Measurements from ENCODE around the gene CACNB3.
"Not testable (repeated sequence)": the region's sequence is repeated elsewhere in the genome, so short reads cannot be mapped to it uniquely, and the experiment has no call there.

The CACNB3 gene

DNA sequence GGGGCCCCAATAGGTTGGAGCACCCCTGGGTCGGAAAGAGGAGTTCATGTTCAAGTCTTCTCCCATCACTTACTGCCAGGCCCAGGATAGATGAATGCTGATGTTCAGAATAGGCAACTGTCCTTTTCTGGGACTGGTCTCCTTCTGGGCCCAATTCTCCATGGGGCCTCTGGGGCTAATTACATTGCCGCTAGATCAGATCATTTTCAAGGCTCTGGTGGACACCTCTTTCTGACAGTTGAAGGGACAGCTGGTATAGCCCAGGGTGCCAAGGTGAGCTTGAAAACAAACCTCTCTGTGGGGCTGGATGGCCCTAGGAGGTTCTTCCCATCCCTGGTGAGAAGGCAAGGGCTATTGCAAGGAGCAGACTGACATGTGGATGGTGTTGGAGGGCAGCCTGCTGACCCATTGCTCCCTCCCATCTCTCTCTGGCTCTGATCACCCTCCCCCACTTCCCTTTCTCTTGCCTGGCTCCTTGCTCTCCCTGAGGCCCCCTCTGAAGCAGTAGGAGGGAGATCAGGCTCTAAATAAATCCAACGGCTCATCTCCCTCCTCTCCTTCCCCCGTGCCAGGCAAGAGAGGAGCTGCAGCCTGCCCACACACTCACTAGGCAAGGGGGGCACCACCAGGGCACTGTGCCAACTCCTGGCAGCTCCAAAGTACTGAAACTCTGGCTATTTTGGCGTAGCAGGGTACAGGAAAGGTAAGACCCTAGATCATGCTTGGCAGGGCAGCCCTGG, 1.9 kb downstream of the CACNB3 start:
- DNase-seq: no peak

DNA sequence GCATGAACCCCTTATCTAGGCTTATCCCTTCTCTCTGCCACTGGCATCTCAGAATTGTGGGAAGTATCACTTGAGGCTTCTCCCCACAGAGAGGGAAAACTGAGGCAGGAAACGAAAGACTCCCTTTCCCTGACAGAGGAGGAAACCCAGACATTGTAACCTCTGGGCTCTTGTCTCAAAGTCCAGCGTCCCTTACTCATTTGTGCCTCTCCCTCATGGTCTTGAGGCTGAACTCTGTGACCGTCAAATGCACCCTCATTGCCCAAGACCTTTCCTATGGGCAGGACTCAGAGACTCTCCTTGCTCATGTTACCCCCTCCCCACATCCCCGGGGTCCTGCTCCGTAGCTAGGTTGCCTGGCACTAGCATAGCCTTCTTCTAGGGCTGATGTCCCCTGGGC, 3.8 kb downstream of the CACNB3 start:
- DNase-seq: no peak

DNA sequence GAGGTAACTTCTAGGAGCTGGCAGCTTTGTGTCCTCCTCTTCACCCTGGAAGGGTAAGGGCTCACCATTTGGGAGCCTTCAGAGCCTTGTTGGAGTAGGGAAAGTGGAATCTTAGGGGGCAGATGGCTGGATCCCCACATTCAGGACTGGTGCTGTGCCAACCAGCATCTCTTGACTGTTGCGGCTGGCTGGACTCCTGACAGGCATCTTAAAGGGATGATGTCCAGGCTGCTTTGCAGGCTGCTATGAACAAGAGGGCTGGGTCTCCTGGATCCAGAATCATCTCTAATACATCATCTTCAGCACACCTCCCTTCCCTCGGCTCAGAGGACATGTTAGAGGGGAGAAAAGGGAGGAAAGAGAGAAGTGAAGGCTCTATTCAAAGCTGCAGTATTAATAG, 4.4 kb downstream of the CACNB3 start:
- DNase-seq: no peak

DNA sequence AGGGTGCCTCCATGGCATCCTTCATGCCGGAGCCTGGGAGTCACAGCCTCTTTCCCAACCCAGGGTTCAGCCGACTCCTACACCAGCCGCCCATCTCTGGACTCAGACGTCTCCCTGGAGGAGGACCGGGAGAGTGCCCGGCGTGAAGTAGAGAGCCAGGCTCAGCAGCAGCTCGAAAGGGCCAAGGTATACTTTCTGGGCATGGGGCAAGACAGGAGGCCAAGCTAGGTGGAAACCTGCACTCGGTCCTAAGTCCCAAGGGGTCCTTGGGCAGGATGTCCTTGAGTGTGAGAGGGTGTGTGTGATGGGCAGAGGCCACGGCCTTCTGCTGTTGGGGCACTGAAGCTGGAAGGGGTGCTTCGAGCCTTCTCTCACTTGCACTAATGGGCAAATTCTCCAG, 5.0 kb downstream of the CACNB3 start:
- no peak for DNase-seq

DNA sequence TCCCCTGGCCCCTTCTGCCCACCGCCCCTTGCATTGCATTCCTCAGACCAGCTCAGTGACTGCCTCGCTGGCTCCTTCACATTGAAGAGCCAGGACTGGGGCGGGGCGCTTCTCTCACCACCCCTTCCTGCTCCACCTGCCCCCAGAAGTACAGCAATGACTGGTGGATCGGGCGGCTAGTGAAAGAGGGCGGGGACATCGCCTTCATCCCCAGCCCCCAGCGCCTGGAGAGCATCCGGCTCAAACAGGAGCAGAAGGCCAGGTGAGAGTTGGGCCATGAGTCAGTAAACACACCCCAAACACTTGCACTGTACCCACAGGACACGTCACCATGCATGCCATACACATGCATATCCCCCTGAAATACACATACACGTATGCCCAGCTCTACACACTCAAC, 5.8 kb downstream of the CACNB3 start:
- no peak for DNase-seq

DNA sequence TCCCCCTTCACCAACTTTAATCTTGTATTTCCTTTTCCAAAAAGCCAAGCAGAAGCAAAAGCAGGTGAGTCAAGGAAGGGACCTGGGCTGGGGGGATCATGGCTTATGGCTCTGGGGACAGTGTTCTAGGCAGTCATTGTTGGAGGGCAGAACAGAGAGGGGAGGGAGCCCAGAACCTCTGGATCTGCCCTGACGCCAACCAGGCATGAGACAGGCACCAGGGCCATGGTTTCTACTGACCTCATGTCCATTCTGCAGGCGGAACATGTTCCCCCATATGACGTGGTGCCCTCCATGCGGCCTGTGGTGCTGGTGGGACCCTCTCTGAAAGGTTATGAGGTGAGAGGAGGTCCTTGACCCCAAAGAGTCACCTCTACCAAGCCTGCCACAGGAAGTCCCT, 6.6 kb downstream of the CACNB3 start:
- no peak for DNase-seq

DNA sequence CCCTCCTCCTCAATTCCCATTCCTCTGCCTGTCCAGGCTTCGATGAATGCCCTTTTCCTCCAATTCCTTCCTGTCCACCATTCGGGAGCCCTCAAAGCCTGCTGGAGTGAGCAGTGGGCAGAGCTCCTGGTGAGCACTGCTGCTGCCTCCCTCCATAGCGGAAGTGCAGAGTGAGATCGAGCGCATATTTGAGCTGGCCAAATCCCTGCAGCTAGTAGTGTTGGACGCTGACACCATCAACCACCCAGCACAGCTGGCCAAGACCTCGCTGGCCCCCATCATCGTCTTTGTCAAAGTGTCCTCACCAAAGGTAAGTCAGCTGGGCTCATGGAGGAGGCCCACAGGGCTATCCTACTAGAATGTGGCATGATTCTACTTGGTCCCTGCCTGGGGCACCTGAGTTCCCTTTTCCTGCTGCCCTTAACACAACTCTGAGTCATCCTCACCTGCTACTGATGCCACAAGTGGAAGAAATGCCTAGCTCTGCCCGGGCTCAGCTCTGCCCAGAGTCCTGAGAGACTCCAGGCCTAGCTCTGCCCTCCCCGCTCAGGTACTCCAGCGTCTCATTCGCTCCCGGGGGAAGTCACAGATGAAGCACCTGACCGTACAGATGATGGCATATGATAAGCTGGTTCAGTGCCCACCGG, 8.0 kb downstream of the CACNB3 start:
- no peak for DNase-seq

DNA sequence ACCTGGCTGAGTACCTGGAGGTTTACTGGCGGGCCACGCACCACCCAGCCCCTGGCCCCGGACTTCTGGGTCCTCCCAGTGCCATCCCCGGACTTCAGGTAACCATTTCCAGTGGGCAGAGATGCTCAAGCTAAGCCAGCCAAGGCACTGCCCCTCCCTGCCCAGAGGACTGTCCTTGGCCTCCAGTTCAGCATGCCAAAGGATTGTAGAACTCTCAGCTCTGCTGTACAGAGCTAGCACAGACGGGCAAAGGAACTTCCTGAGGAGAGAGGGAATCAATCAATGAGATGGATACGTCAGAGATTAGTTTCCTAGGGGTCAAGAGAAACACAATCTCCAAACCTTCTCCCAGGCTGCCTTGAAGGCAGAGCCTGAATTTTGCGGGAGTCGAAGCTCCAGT, 8.7 kb downstream of the CACNB3 start:
- no peak for DNase-seq

DNA sequence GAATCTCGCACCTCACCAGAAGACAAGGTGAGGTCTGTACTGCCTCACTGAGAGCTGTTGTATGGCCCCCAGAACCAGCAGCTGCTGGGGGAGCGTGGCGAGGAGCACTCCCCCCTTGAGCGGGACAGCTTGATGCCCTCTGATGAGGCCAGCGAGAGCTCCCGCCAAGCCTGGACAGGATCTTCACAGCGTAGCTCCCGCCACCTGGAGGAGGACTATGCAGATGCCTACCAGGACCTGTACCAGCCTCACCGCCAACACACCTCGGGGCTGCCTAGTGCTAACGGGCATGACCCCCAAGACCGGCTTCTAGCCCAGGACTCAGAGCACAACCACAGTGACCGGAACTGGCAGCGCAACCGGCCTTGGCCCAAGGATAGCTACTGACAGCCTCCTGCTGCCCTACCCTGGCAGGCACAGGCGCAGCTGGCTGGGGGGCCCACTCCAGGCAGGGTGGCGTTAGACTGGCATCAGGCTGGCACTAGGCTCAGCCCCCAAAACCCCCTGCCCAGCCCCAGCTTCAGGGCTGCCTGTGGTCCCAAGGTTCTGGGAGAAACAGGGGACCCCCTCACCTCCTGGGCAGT, 9.3 kb downstream of the CACNB3 start:
- DNase-seq: no peak

DNA sequence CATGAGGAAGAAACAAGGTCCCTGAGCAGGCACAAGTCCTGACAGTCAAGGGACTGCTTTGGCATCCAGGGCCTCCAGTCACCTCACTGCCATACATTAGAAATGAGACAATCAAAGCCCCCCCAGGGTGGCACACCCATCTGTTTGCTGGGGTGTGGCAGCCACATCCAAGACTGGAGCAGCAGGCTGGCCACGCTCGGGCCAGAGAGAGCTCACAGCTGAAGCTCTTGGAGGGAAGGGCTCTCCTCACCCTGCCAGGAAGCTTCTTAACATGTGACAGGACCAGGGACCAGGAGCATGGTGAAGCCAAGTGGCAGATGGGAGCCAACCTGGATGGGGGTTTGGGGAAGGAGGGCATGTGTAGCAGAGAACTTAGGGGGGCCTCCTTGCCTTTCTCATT, 10.0 kb downstream of the CACNB3 start:
- no peak for DNase-seq

DNA sequence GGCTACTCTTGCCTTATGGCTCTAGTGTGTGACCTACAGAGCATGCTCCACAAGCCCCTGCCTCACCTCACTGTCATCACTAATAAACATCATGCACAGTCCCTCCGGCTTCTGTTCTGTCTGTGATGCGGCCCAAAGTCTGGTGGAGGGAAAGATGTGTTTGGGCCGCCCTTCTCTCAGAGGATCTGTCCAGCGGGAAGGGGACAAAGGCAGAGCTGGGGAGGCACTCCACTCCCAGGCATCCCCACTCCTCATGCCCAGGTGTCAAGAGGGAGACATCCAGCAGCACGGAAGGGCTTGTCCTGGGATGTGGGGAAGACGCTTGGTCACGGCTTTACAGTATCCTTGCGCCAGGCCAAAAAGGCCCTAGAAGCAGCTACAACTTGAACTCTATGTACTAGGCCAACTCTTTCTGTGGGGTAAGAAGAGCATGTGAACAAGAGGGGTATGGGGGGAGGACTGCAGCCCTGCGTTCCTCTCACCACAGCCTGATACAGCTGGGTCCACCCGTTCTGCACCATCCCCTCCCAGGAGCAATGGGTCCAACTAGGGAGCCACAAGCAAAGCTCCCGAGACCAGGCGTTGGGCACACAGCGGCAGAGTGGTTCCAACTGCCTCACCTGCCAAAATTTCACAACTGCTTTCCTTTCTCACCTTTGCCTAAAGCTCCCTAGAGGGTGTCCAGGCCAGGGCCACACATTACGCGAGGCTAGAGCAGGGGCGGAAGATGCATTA, 10.7 kb downstream of the CACNB3 start:
- DNase-seq: no peak

DNA sequence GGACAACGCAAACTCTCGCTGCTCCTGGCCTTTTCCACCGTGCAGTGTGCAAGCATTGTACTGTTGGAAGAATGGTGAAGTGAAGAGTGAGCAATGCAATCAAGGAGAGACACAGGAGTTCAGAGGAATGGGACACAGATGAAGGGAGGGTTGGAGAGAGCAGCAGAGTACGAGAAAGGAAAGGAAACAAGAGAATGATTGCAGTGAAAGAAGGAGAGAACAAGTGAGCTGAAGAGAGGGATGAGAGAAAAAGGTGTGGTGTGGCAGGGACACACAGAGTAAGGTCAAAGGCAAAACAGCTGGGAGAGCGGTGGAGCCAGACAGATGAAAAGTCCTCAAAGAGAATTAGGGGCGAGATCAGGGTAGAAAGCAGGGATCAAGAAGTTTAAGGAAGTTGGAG, 13.0 kb downstream of the CACNB3 start:
- DNase-seq: no peak

DNA sequence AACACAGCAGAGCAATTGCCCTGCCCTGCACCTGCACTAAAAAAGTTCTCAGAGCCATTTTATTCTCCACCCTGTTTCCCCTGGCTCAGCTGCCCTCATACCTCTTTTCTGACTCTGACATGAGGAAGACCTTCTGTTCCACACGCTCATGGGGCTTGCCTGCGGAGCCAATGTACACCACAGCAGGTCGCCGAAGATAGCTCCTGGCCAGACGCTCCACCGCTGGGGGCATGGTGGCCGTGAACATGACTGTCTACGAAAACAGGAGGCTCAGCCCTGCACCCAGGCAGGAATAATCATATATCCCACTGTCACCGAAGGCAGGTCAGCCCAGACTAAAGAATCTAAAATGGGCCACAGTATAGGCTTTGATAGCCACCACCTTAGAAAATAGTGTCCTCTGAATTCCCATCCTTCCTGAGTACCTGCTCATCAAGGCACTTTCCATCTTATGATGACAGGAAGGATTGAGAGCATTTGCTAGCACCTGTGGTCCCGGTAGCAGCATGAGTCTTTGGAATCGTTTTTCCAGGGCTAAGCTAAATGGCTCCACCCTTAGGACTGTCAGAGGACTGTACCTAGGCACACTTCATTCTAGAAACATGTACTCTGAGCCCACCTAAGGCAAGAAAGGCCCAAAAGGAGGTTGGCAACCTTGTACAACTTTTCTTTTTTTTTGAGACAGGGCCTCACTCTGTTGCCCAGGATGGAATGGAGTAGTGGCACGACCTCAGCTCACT, 14.2 kb downstream of the CACNB3 start:
- DNase-seq: no peak

DNA sequence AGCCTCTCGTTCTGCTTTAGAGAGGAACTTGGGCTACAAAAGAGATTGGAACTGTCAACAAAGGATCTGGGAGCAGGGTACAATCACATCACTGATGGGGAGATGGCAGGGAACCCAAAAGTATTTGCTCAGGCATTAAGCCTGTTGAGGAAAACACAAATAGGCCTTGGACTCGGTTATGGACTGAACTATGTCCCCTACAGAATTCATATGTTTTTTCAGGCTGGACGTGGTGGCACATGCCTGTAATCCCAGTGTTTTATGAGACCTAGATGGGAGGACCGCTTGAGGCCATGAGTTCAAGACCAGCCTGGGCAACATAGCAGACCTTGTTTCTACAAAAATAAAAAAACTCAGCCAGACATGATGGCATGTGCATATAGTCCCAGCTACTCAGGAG, 19.8 kb downstream of the CACNB3 start:
- DNase-seq: no peak

DNA sequence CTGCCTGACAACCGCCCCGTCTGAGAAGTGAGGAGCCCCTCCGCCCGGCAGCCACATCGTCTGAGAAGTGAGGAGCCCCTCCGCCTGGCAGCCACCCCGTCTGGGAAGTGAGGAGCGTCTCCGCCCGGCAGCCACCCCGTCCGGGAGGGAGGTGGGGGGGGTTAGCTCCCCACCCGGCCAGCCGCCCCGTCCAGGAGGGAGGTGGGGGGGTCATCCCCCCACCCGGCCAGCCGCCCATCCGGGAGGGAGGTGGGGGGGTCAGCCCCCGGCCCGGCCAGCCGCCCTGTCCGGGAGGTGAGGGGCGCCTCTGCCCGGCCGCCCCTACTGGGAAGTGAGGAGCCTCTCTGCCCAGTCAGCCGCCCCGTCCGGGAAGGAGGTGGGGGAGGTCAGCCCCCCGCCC, 23.7 kb downstream of the CACNB3 start:
- DNase-seq: not testable (repeated sequence)

DNA sequence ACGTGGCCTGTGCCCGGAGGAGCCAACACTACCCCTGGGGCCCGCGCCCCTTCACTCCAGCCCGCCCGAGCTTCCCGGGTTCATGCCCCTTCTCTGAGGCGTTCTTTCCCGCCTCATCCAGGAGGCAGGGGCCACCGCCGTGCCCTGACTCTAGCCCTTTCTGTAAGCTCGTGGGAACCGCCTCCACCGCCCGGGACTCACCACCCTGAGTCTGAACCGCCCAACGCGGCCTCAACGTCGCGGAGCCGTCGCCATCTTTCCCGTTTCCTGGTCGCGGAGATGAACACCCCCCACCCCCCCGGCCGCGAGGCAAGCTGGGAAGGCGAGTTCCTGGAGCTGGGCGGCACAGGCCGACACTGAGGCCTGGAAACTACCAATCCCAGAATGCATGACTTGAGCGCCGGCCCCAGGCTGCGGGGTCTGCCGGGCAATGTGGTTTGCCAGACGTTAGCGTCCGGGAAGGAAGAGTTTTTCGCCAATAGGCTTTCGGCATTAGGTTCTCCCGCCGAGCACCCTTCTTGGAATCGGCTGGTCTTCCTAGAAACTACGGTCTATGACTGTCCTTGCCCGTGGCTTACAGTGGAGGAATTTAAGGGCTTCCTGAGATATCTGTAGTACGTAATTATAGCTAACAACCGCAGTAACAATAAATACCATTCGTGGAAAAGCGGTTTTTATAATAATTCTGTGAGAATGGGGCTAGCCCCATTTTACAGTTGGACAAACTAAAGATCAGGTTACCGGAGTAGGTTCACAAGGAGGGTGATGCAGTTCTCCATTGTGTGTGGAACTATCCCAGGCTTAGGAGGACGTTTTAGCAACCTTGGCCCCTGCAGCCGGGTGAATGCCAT, 33.8 kb downstream of the CACNB3 start, which contains the start of gene DDX23:
Gene DDX23, minus strand, starts transcription at position 281 of the 851 bp plus-strand sequence. CDS start 6,381 bp downstream, outside the sequence.
- DNase-seq: peak; percentile 97 to 98

DNA sequence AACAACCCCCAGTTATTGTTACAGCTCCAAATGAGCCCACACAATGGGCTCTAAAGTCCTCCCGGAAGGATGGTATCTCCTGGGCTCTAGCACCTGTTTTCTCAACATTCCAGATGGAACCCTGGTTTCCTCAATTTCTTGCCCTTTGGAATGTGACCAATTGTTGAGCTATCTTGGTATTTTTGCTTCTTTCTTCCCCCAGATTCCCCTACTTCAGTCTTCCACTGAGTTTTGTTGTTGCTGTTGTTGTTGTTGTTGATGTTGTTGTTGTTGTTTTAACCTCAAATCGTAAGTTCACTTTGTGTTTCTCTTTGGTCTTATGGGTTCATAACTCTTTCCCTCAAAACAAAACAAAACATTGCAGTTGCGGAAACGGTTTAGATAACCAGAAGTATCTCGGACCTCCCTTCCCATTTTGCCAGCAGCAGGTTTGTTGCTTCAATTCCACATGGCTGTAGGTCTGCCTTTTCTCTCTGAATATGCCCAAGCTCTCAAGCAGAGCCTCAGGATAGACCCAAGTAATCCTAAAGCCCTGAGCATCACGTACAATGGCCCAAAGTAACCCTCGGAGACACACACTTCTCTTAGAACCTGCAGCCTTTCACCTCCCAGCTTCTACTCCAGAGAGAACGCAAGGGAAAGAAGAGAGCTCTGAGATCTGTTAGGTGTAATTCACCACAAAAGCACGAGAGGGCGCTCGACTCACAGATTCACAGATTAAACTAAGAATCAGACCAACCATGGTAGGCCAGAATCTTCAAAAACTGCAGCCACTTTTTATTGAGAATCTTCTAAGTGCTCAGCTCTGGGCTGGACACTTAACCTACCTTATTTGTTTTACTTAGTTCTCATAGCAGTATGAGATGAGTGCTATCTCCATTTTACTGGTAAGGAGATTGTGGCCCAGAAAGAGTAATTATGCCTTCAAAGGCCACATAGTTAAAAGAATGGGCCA, 34.7 kb downstream of the CACNB3 start:
- peak; percentile 83 to 88 for DNase-seq

DNA sequence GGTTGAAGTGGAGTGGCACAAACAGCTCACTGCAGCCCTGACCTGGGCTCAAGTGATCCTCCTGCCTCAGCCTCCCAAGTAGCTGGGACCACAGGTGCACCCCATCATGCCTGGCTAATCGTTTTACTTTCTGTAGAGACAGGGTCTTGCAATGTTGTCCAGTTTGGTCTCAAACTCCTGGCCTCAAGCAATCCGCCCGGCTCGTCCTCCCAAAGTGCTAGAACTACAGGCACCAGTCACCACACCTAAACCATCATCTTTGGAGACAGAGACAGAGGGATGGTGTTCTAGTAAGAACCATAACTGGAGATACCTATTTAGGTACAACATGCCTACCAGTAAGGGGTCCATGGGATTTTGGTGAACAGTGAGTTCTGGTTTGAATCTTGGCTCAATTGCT, 36.2 kb downstream of the CACNB3 start:
- no peak for DNase-seq

DNA sequence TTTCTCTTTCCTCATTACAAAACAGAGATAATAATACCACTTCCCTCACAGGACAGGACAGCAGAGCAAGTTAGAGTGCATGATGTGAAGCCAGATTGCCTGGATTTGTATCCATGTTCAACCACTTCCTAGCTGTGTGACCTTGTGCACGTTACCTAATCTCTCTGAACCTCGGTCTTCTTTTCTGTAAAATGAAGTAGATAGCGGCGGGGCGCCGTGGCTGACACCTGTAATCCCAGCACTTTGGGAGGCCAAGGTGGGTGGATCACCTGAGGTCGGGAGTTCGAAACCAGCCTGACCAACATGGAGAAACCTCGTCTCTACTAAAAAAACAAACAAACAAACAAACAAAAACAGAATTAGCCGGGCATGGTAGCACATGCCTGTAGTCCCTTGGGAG, 36.6 kb downstream of the CACNB3 start:
- not testable (repeated sequence) for DNase-seq

DNA sequence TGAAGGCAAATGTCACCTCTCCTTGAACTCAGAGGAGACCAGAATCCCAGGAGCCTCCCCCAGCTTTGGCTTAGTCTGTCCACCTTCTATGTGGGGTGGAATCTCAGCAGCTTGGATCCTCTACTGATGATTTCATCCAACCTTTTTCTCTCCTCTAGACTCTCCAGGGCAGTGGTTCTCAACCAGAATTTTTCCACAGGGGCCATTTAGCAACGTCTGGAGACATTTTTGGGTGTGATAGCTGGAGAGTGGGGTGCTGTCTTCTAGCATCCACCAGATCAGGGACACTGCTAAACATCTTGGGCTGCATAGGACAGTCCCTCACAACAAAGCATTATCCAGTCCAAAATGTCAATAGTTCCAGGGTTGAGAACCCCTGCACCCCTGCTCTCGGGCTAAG, 38.1 kb downstream of the CACNB3 start:
- no peak for DNase-seq

Measured in NCI-H2081 (cell line).